OCI-LY7 (cell line): ENCODE results near the gene RSAD1. TPM values are rescaled to one million over a fixed set of nuclear protein-coding genes. Genes with fewer than 3 reads are reported as not detected.

Experiments used
- BruUV-seq: library from RNA; stranded (reverse); fragments of 400-500 nt; replicated peaks from 2 replicates; lab custom pipeline; 2021; lab: Mats Ljungman, UMichigan
- CTCF ChIA-PET: fragments of 300-600 bp; sonication (Branson Sonifier 250); formaldehyde crosslinking; loops from one replicate; lab custom pipeline; 2022; ENCODE audit warnings: antibody characterized with exemption; ENCODE audit not compliant: unreplicated experiment; lab: Charles Lee
- POLR2A ChIA-PET: fragments of 300-600 bp; sonication (Branson Sonifier 250); formaldehyde crosslinking; loops from one replicate; lab custom pipeline; 2022; ENCODE audit warnings: antibody characterized with exemption; lab: Charles Lee
- DNase-seq: peaks from one replicate; pipeline ENCODE4 v3.0.0-alpha.2; 2015; ENCODE audit warnings: low spot score
- H2AFZ ChIP-seq: fragments of 200-600 bp; sonication (generic), shearing (Covaris generic); 2 replicates; pipeline ENCODE4 v1.6.1; 2014; ENCODE audit warnings: mild to moderate bottlenecking, antibody characterized with exemption, low read length, moderate library complexity
- H3K27ac ChIP-seq: fragments of 200-600 bp; sonication (generic); 2 replicates; pipeline ENCODE4 v1.5.1; 2014; ENCODE audit warnings: mixed run types, low read depth, mild to moderate bottlenecking, moderate library complexity, low read length, inconsistent platforms; ENCODE audit not compliant: poor library complexity, severe bottlenecking
- H3K36me3 ChIP-seq: fragments of 200-600 bp; sonication (generic); 2 replicates; pipeline ENCODE4 v1.6.1; 2014; ENCODE audit warnings: mild to moderate bottlenecking, antibody characterized with exemption, low read length, moderate library complexity, mixed read lengths; ENCODE audit not compliant: insufficient read depth
- H3K4me1 ChIP-seq: fragments of 200-600 bp; sonication (generic); 2 replicates; pipeline ENCODE4 v1.5.1; 2014; ENCODE audit warnings: mild to moderate bottlenecking, low read length; ENCODE audit not compliant: insufficient read depth, poor library complexity, severe bottlenecking
- H3K4me2 ChIP-seq: fragments of 200-600 bp; sonication (generic); 2 replicates; pipeline ENCODE4 v1.6.1; 2014; ENCODE audit warnings: mild to moderate bottlenecking, low read length
- H3K4me3 ChIP-seq: fragments of 200-600 bp; sonication (generic); 2 replicates; pipeline ENCODE4 v1.5.1; 2014; ENCODE audit warnings: mild to moderate bottlenecking, low read depth, low read length; ENCODE audit not compliant: poor library complexity, severe bottlenecking
- H3K79me2 ChIP-seq: fragments of 200-600 bp; sonication (generic); 2 replicates; pipeline ENCODE4 v1.6.1; 2016; ENCODE audit warnings: low read depth, mild to moderate bottlenecking, low read length, moderate library complexity, mixed read lengths; ENCODE audit not compliant: insufficient read depth
- H3K9me2 ChIP-seq: fragments of 200-600 bp; sonication (generic); 2 replicates; pipeline ENCODE4 v1.6.1; 2016; ENCODE audit warnings: mild to moderate bottlenecking, low read length, mixed read lengths; ENCODE audit not compliant: insufficient read depth
- H3K9me3 ChIP-seq: fragments of 200-600 bp; sonication (generic); 2 replicates; pipeline ENCODE4 v1.6.1; 2014; ENCODE audit warnings: mild to moderate bottlenecking, mixed run types, low read length, mixed read lengths
- H4K20me1 ChIP-seq: fragments of 200-600 bp; sonication (generic); 2 replicates; pipeline ENCODE4 v1.6.1; 2014; ENCODE audit warnings: mild to moderate bottlenecking, antibody characterized with exemption, low read length, moderate library complexity, mixed read lengths; ENCODE audit not compliant: insufficient read depth
- EZH2phosphoT487 ChIP-seq: fragments of 200-600 bp; sonication (generic); IDR thresholded peaks from 2 replicates; pipeline ENCODE4 v1.6.1; 2018; ENCODE audit warnings: low read depth, borderline replicate concordance, mild to moderate bottlenecking, mixed run types, antibody characterized with exemption, low read length, moderate library complexity, mixed read lengths
- intact Hi-C: fragments of 100-400 bp; cut with micrococcal nuclease; formaldehyde crosslinking; loops from one replicate; pipeline ENCODE4 v1.10.0; 2022; ENCODE audit not compliant: unreplicated experiment
- total RNA-seq, 2 experiments: library from RNA; depleted of rRNA in 1 of 2; stranded (reverse); fragments of >200 nt in 1 of 2; shearing (Covaris generic) in 1 of 2; gene quantifications; 2 replicates each; pipeline ENCODE4 v1.2.3, GENCODE V29; 2014 to 2022
- TF ChIP-seq, protein P1 (sequence below): fragments of 200-600 bp; sonication (generic); conservative IDR thresholded peaks from 2 replicates; pipeline ENCODE4 v1.5.1; 2014; ENCODE audit warnings: mild to moderate bottlenecking, antibody characterized with exemption, low read length, moderate library complexity, mixed read lengths

RSAD1 gene
- total RNA-seq, 2 experiments from 2014 or later = 22.6 to 27.9 TPM

DNA sequence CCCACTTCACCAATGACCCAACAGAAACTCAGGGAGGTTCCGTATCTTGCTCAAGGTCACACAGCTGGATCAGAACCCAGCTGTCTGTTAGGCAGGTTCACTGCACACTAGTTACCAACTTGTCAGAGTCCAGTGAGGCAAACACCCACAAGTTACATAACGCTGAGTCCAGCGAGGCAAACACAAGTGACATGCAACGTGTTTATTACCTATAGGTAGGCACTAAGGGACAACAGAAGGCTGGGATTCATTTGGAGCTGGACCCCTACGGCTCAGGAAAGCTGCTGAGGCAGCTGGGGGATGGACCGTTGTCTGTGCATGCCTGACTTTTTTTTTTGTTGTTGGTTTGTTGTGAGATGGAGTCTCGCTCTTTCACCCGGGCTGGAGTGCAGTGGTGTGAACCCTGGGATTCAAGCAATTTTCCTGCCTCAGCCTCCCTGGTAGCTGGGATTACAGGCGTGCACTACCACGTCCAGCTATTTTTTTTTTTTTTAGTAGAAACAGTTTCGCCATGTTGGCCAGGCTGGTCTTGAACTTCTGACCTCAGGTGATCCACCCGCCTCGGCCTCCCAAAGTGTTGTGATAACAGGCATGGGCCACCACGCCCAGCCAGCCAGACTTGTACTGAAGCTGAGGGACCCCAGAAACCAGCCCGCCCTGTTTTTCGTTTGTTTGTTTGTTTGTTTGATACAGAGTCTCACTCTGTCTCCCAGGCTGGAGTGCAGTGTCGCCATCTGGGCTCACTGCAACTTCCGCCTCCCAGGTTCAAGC, 1.9 kb upstream of the RSAD1 start:
- no peaks in the 10 kb centered on the region for H4K20me1 ChIP-seq

DNA sequence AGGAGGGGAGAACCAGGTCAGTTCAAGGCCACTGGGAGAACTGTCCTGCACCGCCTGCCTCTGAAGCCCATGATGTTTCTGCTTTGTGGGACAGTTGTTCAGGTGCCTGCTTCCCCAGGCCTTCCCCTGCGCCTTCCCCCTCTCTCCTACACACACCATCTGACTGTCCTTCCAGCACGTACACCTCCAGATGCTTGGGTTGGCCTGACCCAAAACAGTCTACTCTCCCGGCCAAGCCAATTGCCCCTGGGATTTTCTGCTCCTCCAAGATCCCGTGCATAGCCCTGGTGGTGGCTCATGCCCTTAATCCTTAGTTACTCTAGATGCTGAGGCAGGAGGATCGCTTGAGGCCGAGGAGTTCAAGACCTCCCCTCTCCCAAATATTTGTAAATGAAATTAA, 684 bp upstream of the RSAD1 start:
- BruUV-seq = no TSS peak
- Histone ChIP-seq H3K9me2 (no peaks in the 10 kb centered on the region), H3K4me1 (peaks cover 16% of the 10 kb centered on the region), H3K4me3 (peak overlapping the region; percentile 93), H3K9me3 (no peaks in the 10 kb centered on the region), H3K4me2 (peak overlapping the region; percentile 74), H3K79me2 (peaks cover 3% of the 10 kb centered on the region; the same call in 1 of the 2 replicates), H3K36me3 (peaks cover 12% of the 10 kb centered on the region; the same call in 1 of the 2 replicates), H2AFZ (peak overlapping the region; percentile 99), H4K20me1 (no peaks in the 10 kb centered on the region), H3K27ac (peak overlapping the region; percentile 70)
- DNase-seq = no peak
- POLR2A ChIA-PET = no interaction called here
- TF ChIP-seq, protein P1, sequence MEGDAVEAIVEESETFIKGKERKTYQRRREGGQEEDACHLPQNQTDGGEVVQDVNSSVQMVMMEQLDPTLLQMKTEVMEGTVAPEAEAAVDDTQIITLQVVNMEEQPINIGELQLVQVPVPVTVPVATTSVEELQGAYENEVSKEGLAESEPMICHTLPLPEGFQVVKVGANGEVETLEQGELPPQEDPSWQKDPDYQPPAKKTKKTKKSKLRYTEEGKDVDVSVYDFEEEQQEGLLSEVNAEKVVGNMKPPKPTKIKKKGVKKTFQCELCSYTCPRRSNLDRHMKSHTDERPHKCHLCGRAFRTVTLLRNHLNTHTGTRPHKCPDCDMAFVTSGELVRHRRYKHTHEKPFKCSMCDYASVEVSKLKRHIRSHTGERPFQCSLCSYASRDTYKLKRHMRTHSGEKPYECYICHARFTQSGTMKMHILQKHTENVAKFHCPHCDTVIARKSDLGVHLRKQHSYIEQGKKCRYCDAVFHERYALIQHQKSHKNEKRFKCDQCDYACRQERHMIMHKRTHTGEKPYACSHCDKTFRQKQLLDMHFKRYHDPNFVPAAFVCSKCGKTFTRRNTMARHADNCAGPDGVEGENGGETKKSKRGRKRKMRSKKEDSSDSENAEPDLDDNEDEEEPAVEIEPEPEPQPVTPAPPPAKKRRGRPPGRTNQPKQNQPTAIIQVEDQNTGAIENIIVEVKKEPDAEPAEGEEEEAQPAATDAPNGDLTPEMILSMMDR = no peak
- no peak for TF ChIP-seq EZH2phosphoT487
- intact Hi-C loops = loop anchor here (2.0 to 5.0 kb wide), 4 partner anchors 51 to 131 kb away; partner anchors contain the start of genes ACSF2, LRRC59 and XYLT2
- CTCF ChIA-PET = interaction anchor here (0.6 to 1.6 kb wide), 3 partner anchors 10 to 106 kb away, joined by 3 to 9 read pairs (median 7); partner anchors contain the start of gene LRRC59

More for the DNA sequence above, 1.9 kb upstream of the RSAD1 start:
- H3K36me3 ChIP-seq = peaks cover 4% of the 10 kb centered on the region; the same call in 1 of the 2 replicates
- H3K9me3 ChIP-seq = no peaks in the 10 kb centered on the region
- H2AFZ ChIP-seq = no peak overlapping the region
- H3K4me1 ChIP-seq = peaks cover 16% of the 10 kb centered on the region
- TF ChIP-seq, protein P1 = no peak
- TF ChIP-seq EZH2phosphoT487 = no peak
- ChIA-PET CTCF (no interaction called here), POLR2A (no interaction called here)
- BruUV-seq = no TSS peak
- peaks cover 3% of the 10 kb centered on the region; the same call in 1 of the 2 replicates for H3K79me2 ChIP-seq
- no peaks in the 10 kb centered on the region for H3K9me2 ChIP-seq
- no peak overlapping the region for H3K4me3 ChIP-seq
- DNase-seq = no peak
- intact Hi-C loops = loop anchor here (5.0 kb wide), 1 partner anchor 129 kb away; the partner anchor contains the start of gene XYLT2
- no peak overlapping the region for H3K4me2 ChIP-seq
- no peak overlapping the region for H3K27ac ChIP-seq
